ENCODE measurements around the gene LAPTM5. TPM values are rescaled to one million over a fixed set of nuclear protein-coding genes. Genes with fewer than 3 reads are reported as not detected.

Gene LAPTM5
- total and polyA plus RNA-seq, 10 of the 15 experiments (the other 5 are each of a cell fraction or from before 2014, with no cell fraction given): 24.1 to 1,034 (median 687) TPM

DNA sequence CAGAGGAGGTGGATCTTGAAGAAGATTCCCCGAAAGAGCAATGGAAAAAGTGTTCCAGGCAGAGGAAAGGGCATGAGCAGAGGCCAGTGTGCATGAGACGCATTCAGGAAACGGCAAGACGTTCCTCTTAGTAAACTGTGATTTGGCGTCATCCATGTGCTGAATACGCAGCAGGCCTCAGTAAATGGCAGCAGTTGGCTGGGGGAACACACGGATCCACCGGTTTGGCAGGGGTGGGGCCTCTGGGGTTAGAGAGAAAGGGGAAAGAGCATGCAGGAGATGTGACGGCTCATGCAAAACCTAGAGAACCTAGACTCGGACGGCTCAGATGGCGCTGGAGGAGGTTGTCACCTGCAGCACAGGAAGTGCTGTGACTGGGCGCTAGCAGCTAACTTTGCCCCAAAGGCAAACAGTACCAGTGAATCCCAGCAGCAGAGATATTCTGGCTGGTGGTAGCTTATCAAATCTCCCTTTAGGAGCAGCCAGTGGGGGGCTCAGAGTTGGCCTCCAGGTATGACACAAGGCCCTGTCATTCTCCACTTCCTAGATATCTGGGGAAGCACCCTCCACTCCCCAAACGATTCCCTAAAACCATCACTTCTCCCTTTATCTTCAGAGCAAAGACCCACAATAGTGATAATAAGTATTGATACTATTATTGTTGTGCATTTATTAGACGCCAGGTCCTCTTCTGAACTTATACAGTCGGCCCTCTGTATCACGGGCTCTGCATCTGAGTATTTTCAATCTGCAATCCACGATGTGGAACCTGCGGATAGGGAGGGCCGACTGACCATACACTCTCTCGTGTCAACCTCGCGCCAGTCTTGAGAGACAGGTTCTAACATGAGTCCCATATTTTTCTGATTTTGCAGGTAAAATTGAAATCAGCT lies 7.6 kb downstream of the LAPTM5 start (continued):
- TF ChIP-seq, protein P1, sequence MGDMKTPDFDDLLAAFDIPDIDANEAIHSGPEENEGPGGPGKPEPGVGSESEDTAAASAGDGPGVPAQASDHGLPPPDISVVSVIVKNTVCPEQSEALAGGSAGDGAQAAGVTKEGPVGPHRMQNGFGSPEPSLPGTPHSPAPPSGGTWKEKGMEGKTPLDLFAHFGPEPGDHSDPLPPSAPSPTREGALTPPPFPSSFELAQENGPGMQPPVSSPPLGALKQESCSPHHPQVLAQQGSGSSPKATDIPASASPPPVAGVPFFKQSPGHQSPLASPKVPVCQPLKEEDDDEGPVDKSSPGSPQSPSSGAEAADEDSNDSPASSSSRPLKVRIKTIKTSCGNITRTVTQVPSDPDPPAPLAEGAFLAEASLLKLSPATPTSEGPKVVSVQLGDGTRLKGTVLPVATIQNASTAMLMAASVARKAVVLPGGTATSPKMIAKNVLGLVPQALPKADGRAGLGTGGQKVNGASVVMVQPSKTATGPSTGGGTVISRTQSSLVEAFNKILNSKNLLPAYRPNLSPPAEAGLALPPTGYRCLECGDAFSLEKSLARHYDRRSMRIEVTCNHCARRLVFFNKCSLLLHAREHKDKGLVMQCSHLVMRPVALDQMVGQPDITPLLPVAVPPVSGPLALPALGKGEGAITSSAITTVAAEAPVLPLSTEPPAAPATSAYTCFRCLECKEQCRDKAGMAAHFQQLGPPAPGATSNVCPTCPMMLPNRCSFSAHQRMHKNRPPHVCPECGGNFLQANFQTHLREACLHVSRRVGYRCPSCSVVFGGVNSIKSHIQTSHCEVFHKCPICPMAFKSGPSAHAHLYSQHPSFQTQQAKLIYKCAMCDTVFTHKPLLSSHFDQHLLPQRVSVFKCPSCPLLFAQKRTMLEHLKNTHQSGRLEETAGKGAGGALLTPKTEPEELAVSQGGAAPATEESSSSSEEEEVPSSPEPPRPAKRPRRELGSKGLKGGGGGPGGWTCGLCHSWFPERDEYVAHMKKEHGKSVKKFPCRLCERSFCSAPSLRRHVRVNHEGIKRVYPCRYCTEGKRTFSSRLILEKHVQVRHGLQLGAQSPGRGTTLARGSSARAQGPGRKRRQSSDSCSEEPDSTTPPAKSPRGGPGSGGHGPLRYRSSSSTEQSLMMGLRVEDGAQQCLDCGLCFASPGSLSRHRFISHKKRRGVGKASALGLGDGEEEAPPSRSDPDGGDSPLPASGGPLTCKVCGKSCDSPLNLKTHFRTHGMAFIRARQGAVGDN (IDR thresholded peaks at IDR 0.05): peak; percentile 94
- TF ChIP-seq ZNF217 (IDR thresholded peaks at IDR 0.05) (no peak), EED (IDR thresholded peaks at IDR 0.05; ENCODE audit: low read depth) (no peak), PKNOX1 (IDR thresholded peaks at IDR 0.05) (peak; percentile 35; the same call in 1 of the 2 replicates), ZNF24 (IDR thresholded peaks at IDR 0.05) (no peak), MTA3 (IDR thresholded peaks at IDR 0.05; ENCODE audit: borderline replicate concordance, low read length) (no peak), MLLT1 (IDR thresholded peaks at IDR 0.05) (no peak), ZBED1 (IDR thresholded peaks at IDR 0.05; ENCODE audit: borderline replicate concordance) (no peak), WRNIP1 (IDR thresholded peaks at IDR 0.05; ENCODE audit: borderline replicate concordance, low read depth, low read length) (0 out of 2 replicates have a peak, but pooled peaks have one; percentile 84), MEF2B (IDR thresholded peaks at IDR 0.05; ENCODE audit: partially characterized antibody, poor library complexity, severe bottlenecking) (peak; percentile 21), POLR2AphosphoS5 (IDR thresholded peaks at IDR 0.05; ENCODE audit: low read length) (peak; percentile 79), POLR2A (IDR thresholded peaks at IDR 0.05; ENCODE audit: low read depth, low read length) (peak; percentile 83), SUZ12 (IDR thresholded peaks at IDR 0.05; ENCODE audit: unreplicated experiment) (no peak), NR2C1 (IDR thresholded peaks at IDR 0.05) (peak; percentile 33; the same call in 1 of the 2 replicates)
- TF ChIP-seq, protein P2, sequence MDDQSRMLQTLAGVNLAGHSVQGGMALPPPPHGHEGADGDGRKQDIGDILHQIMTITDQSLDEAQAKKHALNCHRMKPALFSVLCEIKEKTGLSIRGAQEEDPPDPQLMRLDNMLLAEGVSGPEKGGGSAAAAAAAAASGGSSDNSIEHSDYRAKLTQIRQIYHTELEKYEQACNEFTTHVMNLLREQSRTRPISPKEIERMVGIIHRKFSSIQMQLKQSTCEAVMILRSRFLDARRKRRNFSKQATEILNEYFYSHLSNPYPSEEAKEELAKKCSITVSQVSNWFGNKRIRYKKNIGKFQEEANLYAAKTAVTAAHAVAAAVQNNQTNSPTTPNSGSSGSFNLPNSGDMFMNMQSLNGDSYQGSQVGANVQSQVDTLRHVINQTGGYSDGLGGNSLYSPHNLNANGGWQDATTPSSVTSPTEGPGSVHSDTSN (IDR thresholded peaks at IDR 0.05; ENCODE audit: insufficient replicate concordance, low read depth, low read length): no peak
- TF ChIP-seq, protein P3, sequence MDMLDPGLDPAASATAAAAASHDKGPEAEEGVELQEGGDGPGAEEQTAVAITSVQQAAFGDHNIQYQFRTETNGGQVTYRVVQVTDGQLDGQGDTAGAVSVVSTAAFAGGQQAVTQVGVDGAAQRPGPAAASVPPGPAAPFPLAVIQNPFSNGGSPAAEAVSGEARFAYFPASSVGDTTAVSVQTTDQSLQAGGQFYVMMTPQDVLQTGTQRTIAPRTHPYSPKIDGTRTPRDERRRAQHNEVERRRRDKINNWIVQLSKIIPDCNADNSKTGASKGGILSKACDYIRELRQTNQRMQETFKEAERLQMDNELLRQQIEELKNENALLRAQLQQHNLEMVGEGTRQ (IDR thresholded peaks at IDR 0.05; ENCODE audit: borderline replicate concordance, low read depth, low read length): no peak
- TF ChIP-seq, protein P4, sequence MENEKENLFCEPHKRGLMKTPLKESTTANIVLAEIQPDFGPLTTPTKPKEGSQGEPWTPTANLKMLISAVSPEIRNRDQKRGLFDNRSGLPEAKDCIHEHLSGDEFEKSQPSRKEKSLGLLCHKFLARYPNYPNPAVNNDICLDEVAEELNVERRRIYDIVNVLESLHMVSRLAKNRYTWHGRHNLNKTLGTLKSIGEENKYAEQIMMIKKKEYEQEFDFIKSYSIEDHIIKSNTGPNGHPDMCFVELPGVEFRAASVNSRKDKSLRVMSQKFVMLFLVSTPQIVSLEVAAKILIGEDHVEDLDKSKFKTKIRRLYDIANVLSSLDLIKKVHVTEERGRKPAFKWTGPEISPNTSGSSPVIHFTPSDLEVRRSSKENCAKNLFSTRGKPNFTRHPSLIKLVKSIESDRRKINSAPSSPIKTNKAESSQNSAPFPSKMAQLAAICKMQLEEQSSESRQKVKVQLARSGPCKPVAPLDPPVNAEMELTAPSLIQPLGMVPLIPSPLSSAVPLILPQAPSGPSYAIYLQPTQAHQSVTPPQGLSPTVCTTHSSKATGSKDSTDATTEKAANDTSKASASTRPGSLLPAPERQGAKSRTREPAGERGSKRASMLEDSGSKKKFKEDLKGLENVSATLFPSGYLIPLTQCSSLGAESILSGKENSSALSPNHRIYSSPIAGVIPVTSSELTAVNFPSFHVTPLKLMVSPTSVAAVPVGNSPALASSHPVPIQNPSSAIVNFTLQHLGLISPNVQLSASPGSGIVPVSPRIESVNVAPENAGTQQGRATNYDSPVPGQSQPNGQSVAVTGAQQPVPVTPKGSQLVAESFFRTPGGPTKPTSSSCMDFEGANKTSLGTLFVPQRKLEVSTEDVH (IDR thresholded peaks at IDR 0.05; ENCODE audit: low read depth, partially characterized antibody): peak; percentile 24

All from GM12878 (cell line).